ENCODE measurements around the gene AGO1.
"Not testable (repeated sequence)": the region's sequence is repeated elsewhere in the genome, so short reads cannot be mapped to it uniquely, and the experiment has no call there.

GRCh38 chr1:35874115-35874514 is 8.9 kb upstream of the AGO1 start:
- TF ChIP-seq POLR2AphosphoS5, POLR2A (IDR thresholded peaks at IDR 0.05): not testable (repeated sequence)
- TF ChIP-seq, protein P1, sequence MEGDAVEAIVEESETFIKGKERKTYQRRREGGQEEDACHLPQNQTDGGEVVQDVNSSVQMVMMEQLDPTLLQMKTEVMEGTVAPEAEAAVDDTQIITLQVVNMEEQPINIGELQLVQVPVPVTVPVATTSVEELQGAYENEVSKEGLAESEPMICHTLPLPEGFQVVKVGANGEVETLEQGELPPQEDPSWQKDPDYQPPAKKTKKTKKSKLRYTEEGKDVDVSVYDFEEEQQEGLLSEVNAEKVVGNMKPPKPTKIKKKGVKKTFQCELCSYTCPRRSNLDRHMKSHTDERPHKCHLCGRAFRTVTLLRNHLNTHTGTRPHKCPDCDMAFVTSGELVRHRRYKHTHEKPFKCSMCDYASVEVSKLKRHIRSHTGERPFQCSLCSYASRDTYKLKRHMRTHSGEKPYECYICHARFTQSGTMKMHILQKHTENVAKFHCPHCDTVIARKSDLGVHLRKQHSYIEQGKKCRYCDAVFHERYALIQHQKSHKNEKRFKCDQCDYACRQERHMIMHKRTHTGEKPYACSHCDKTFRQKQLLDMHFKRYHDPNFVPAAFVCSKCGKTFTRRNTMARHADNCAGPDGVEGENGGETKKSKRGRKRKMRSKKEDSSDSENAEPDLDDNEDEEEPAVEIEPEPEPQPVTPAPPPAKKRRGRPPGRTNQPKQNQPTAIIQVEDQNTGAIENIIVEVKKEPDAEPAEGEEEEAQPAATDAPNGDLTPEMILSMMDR (IDR thresholded peaks at IDR 0.05): not testable (repeated sequence)
